K562 (cell line): ENCODE measurements around the gene METAP1. TPM values are rescaled to one million over a fixed set of nuclear protein-coding genes. Genes with fewer than 3 reads are reported as not detected.

Experiments used
- CREB1 ChIP-seq, 2 experiments: sonication (generic) in 1 of 2; formaldehyde crosslinking in 1 of 2; IDR thresholded peaks; 2 replicates each; pipeline versions ENCODE4 v1.6.1 to v1.8.0; 2012 to 2022; ENCODE audit warnings: inconsistent platforms in 1 of 2, mild to moderate bottlenecking in 1 of 2, missing genetic modification reagents in 1 of 2, moderate library complexity in 1 of 2
- E2F5 ChIP-seq: sonication (generic); formaldehyde crosslinking; IDR thresholded peaks from 2 replicates; pipeline ENCODE4 v1.8.0; 2022; ENCODE audit warnings: mild to moderate bottlenecking, missing genetic modification reagents
- ESRRB ChIP-seq: fragments of 250-450 bp; sonication (Bioruptor Pico); IDR thresholded peaks from 2 replicates; pipeline ENCODE4 v1.5.0; 2020; ENCODE audit warnings: mild to moderate bottlenecking, moderate library complexity, borderline replicate concordance
- EWSR1 ChIP-seq: fragments of 450-650 bp; IDR thresholded peaks from 2 replicates; pipeline ENCODE4 v1.6.1; 2018; ENCODE audit warnings: borderline replicate concordance, mild to moderate bottlenecking, low read depth, moderate library complexity; ENCODE audit not compliant: partially characterized antibody
- FOXK2 ChIP-seq, 2 experiments: fragments of 450-650 bp; IDR thresholded peaks in 1 of 2; conservative IDR thresholded peaks in 1 of 2; 2 replicates each; pipeline ENCODE4 v1.6.1; 2016; ENCODE audit warnings: low read depth in 2 of 2, mild to moderate bottlenecking in 1 of 2
- HCFC1 ChIP-seq: IDR thresholded peaks from 2 replicates; pipeline ENCODE4 v1.6.1; 2012; ENCODE audit warnings: low read depth, low read length, improper control_type of control experiment
- NCOA4 ChIP-seq: fragments of 450-650 bp; IDR thresholded peaks from 2 replicates; pipeline ENCODE4 v1.6.1; 2018; ENCODE audit warnings: mild to moderate bottlenecking; ENCODE audit not compliant: partially characterized antibody
- NEUROD1 ChIP-seq: fragments of 150-350 bp; IDR thresholded peaks from 2 replicates; pipeline ENCODE4 v1.6.1; 2014; ENCODE audit warnings: borderline replicate concordance, low read length, low read depth; ENCODE audit not compliant: partially characterized antibody
- NR3C1 ChIP-seq: sonication (generic); formaldehyde crosslinking; IDR thresholded peaks from 2 replicates; pipeline ENCODE4 v1.8.1; 2022; ENCODE audit warnings: missing genetic modification reagents
- PRDM10 ChIP-seq: fragments of 450-650 bp; IDR thresholded peaks from 2 replicates; pipeline ENCODE4 v1.6.1; 2018; ENCODE audit not compliant: partially characterized antibody
- PYGO2 ChIP-seq: fragments of 450-650 bp; IDR thresholded peaks from 2 replicates; pipeline ENCODE4 v1.6.1; 2016; ENCODE audit warnings: mild to moderate bottlenecking, missing genetic modification characterization, moderate library complexity, missing compliant biosample characterization
- SMARCE1 ChIP-seq: fragments of 450-650 bp; IDR thresholded peaks from 2 replicates; pipeline ENCODE4 v1.7.1; 2016; ENCODE audit warnings: mild to moderate bottlenecking
- SRSF9 ChIP-seq: fragments of 200-400 bp; formaldehyde crosslinking; IDR thresholded peaks from 2 replicates; pipeline ENCODE4 v1.6.1; 2017; ENCODE audit warnings: low read depth, low read length, borderline replicate concordance
- TCF7 ChIP-seq: sonication (generic); IDR thresholded peaks from 2 replicates; pipeline ENCODE4 v1.6.1; 2016; ENCODE audit warnings: antibody characterized with exemption, borderline replicate concordance
- ZHX1 ChIP-seq: fragments of 150-350 bp; conservative IDR thresholded peaks from 2 replicates; pipeline ENCODE4 v1.6.1; 2014; ENCODE audit warnings: low read length
- ZNF197 ChIP-seq: fragments of 200-800 bp; sonication (Bioruptor generic); IDR thresholded peaks from 2 replicates; pipeline ENCODE4 v1.6.1; 2016; ENCODE audit warnings: low read depth, missing genetic modification characterization, missing compliant biosample characterization
- ZNF449 ChIP-seq: fragments of 250-450 bp; sonication (Bioruptor Pico); IDR thresholded peaks from 2 replicates; pipeline ENCODE4 v1.8.0; 2022; ENCODE audit warnings: moderate library complexity, mild to moderate bottlenecking, inconsistent platforms
- polyA plus RNA-seq, 8 experiments: library from polyadenylated mRNA; depleted of rRNA in 4 of 8; stranded (reverse) in 5 of 8; unstranded in 3 of 8; fragments of >200 nt; fragmentation: Nextera tagmentation in 2 of 8; fragmentation: Illumina TruSeq in 1 of 8; extraction: Ambion mirVana in 2 of 8; extraction: Trizol in 1 of 8; gene quantifications; 2 replicates each; pipeline versions ENCODE4 v1.2.1 to v1.2.3, GENCODE V29; 2011 to 2014; ENCODE audit warnings: inconsistent platforms in 1 of 8, missing spikeins in 1 of 8
- total RNA-seq, 7 experiments: library from RNA; depleted of rRNA in 6 of 7; stranded (reverse); fragments of >200 nt in 6 of 7; fragmentation: Illumina TruSeq in 2 of 7; extraction: Trizol in 2 of 7; gene quantifications; 2 replicates each; pipeline versions ENCODE4 v1.2.1 to v1.2.3, GENCODE V29; 2011 to 2021; ENCODE audit warnings: low replicate concordance in 1 of 7

The METAP1 gene
- total and polyA plus RNA-seq, 9 of the 15 experiments (the other 6 are each of a cell fraction or from before 2014, with no cell fraction given): 31.4 to 77.6 (median 59.5) TPM

GRCh38 chr4:98995183-98996055 is at the start of gene METAP1 (continued):
- TF ChIP-seq ZHX1 (no peak), SRSF9 (no peak), NEUROD1 (peak; percentile 10), PRDM10 (peak; percentile 54), SMARCE1 (peak; percentile 20; the same call in 1 of the 2 replicates), FOXK2 (conservative IDR thresholded peaks at IDR 0.05 in 1 of 2, IDR thresholded peaks at IDR 0.05 in 1 of 2; ENCODE audit: low read depth in 2 of 2) (0 out of 4 replicates have a peak, but pooled peaks of 1 of the 2 experiments have one; percentile 36), TCF7 (no peak), NCOA4 (no peak), CREB1 (IDR thresholded peaks at IDR 0.05) (peak; percentile 81), CREB1 (CRISPR knock-in tag; IDR thresholded peaks at IDR 0.05) (peak; percentile 78), E2F5 (CRISPR knock-in tag) (no peak), EWSR1 (no peak), ESRRB (CRISPR knock-in tag) (no peak), PYGO2 (tag) (no peak), HCFC1 (peak; percentile 52), ZNF197 (CRISPR knock-in tag) (0 out of 2 replicates have a peak, but pooled peaks have one; percentile 54), NR3C1 (CRISPR knock-in tag) (no peak), ZNF449 (CRISPR knock-in tag) (no peak)
